NCI-H146 treated with DMSO at 0.1 percent for 48 hours (cell line): ENCODE results near the gene SLC31A1.
"Not testable (repeated sequence)": the region's sequence is repeated elsewhere in the genome, so short reads cannot be mapped to it uniquely, and the experiment has no call there.

Source experiments
- DNase-seq: peaks from one replicate; lab custom pipeline; 2025; ENCODE audit not compliant: unreplicated experiment; lab: John Stamatoyannopoulos, UW

SLC31A1 gene

GRCh38 chr9:113261917-113262671, 40.8 kb downstream of the SLC31A1 start:
- no peak for DNase-seq

- DNase-seq: no peak
Observed at GRCh38 chr9:113266174-113266573, 44.8 kb downstream of the SLC31A1 start.

- DNase-seq: no peak
Observed at GRCh38 chr9:113267911-113268566, 46.7 kb downstream of the SLC31A1 start.

- no peak for DNase-seq
Observed at GRCh38 chr9:113269355-113269754, 48.0 kb downstream of the SLC31A1 start.

- no peak for DNase-seq
Observed at GRCh38 chr9:113269871-113270270, 48.5 kb downstream of the SLC31A1 start.

- DNase-seq: peak; percentile 28
Observed at GRCh38 chr9:113274474-113275156, 53.3 kb downstream of the SLC31A1 start.

- peak; percentile 93 for DNase-seq
Observed at GRCh38 chr9:113275157-113276131, 54.1 kb downstream of the SLC31A1 start, which contains the start of the genes CDC26 and PRPF4. Gene CDC26 (minus strand): TSS chr9:113275572. CDS start chr9:113272507, 3,065 bp downstream. Gene PRPF4 (plus strand): TSS chr9:113275658. CDS start chr9:113275744, 86 bp downstream.

GRCh38 chr9:113278840-113279239, 57.5 kb downstream of the SLC31A1 start:
- no peak for DNase-seq

GRCh38 chr9:113281356-113281755, 60.0 kb downstream of the SLC31A1 start:
- no peak for DNase-seq

GRCh38 chr9:113289091-113289490, 67.7 kb downstream of the SLC31A1 start:
- no peak for DNase-seq

- DNase-seq: no peak
Observed at GRCh38 chr9:113290052-113290607, 68.8 kb downstream of the SLC31A1 start.

GRCh38 chr9:113293285-113293878, 72.0 kb downstream of the SLC31A1 start:
- DNase-seq: no peak

GRCh38 chr9:113296247-113296646, 74.9 kb downstream of the SLC31A1 start:
- DNase-seq: not testable (repeated sequence)

- no peak for DNase-seq
Observed at GRCh38 chr9:113296796-113297558, 75.6 kb downstream of the SLC31A1 start.

- no peak for DNase-seq
Observed at GRCh38 chr9:113298311-113298710, 77.0 kb downstream of the SLC31A1 start.

GRCh38 chr9:113298924-113299770, 77.8 kb downstream of the SLC31A1 start:
- peak; percentile 84 for DNase-seq

GRCh38 chr9:113299800-113300292, 78.5 kb downstream of the SLC31A1 start:
- DNase-seq: peak; percentile 24

GRCh38 chr9:113301548-113301947, 80.2 kb downstream of the SLC31A1 start:
- DNase-seq: no peak
